Measurements from ENCODE around the gene MEA1.

DNA sequence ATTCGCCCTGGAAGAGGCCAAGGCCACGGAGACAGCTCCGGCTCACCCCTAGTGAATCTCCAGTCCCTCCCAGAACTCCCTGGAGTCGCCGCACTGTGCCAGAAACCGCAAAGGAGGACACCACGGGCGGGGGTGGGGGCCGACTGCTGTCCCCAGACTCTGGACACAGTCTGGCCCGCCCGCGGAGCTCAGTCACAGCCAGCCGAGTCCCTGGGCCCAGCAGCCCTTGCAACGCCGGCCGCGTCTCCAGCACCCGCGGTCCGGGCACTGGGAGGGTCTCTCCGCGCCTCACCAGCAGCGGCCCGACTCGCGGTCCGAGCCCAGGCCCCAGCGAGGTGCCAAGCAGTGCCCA, 35.3 kb downstream of the MEA1 start:
- TF ChIP-seq, protein P1, sequence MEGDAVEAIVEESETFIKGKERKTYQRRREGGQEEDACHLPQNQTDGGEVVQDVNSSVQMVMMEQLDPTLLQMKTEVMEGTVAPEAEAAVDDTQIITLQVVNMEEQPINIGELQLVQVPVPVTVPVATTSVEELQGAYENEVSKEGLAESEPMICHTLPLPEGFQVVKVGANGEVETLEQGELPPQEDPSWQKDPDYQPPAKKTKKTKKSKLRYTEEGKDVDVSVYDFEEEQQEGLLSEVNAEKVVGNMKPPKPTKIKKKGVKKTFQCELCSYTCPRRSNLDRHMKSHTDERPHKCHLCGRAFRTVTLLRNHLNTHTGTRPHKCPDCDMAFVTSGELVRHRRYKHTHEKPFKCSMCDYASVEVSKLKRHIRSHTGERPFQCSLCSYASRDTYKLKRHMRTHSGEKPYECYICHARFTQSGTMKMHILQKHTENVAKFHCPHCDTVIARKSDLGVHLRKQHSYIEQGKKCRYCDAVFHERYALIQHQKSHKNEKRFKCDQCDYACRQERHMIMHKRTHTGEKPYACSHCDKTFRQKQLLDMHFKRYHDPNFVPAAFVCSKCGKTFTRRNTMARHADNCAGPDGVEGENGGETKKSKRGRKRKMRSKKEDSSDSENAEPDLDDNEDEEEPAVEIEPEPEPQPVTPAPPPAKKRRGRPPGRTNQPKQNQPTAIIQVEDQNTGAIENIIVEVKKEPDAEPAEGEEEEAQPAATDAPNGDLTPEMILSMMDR (conservative IDR thresholded peaks at IDR 0.05 in 1 of 2, IDR thresholded peaks at IDR 0.05 in 1 of 2; ENCODE audit: extremely low read depth in 1 of 2, insufficient read depth in 1 of 2, low read depth in 1 of 2, low read length in 2 of 2), result no peak
- TF ChIP-seq EZH2 (IDR thresholded peaks at IDR 0.05; ENCODE audit: borderline replicate concordance, low read length), result no peak

All from mammary epithelial cell (primary cell).